K562 (cell line): ENCODE measurements around the gene CAPZB. TPM values are rescaled to one million over a fixed set of nuclear protein-coding genes. Genes with fewer than 3 reads are reported as not detected.

ENCODE experiments used
- ARNT ChIP-seq, 2 experiments: fragments of 450-650 bp; IDR thresholded peaks; 2 replicates each; pipeline ENCODE4 v1.6.1; 2016; ENCODE audit warnings: mild to moderate bottlenecking in 1 of 2
- BHLHE40 ChIP-seq: IDR thresholded peaks from 2 replicates; pipeline ENCODE4 v1.6.1; 2011; ENCODE audit warnings: low read length, improper control_type of control experiment
- BRF1 ChIP-seq: IDR thresholded peaks from 3 replicates; pipeline ENCODE4 v1.6.1; 2011; ENCODE audit warnings: borderline replicate concordance, mild to moderate bottlenecking; ENCODE audit not compliant: insufficient read length; ENCODE audit errors: extremely low read depth
- DPF2 ChIP-seq: fragments of 450-650 bp; IDR thresholded peaks from 2 replicates; pipeline ENCODE4 v1.6.1; 2016
- FOXJ3 ChIP-seq: sonication (generic); formaldehyde crosslinking; IDR thresholded peaks from 2 replicates; pipeline ENCODE4 v1.4.0; 2020; ENCODE audit warnings: mild to moderate bottlenecking, missing genetic modification reagents
- GABPB2 ChIP-seq: fragments of 250-450 bp; sonication (Bioruptor Pico); conservative IDR thresholded peaks from 2 replicates; pipeline ENCODE4 v1.5.1; 2021; ENCODE audit warnings: mild to moderate bottlenecking
- GATA2 ChIP-seq: sonication (generic); formaldehyde crosslinking; IDR thresholded peaks from 2 replicates; pipeline ENCODE4 v1.4.0; 2020; ENCODE audit warnings: mild to moderate bottlenecking, missing genetic modification reagents
- HDAC8 ChIP-seq: fragments of 450-650 bp; IDR thresholded peaks from 2 replicates; pipeline ENCODE4 v1.6.1; 2016; ENCODE audit warnings: mild to moderate bottlenecking, missing genetic modification characterization, moderate library complexity, missing compliant biosample characterization
- IFI16 ChIP-seq: fragments of 250-450 bp; sonication (Bioruptor Pico); IDR thresholded peaks from 2 replicates; pipeline ENCODE4 v2.1.2; 2022; ENCODE audit warnings: mild to moderate bottlenecking, inconsistent platforms
- JUND ChIP-seq, 2 experiments: IDR thresholded peaks; 2 replicates in 1 of 2; 3 replicates in 1 of 2; pipeline ENCODE4 v1.6.1; 2011; ENCODE audit warnings: borderline replicate concordance in 2 of 2, low read depth in 2 of 2, low read length in 2 of 2, improper control_type of control experiment in 1 of 2, missing biosample characterization in 1 of 2, missing genetic modification characterization in 1 of 2, missing genetic modification reagents in 1 of 2
- NEUROD1 ChIP-seq: fragments of 150-350 bp; IDR thresholded peaks from 2 replicates; pipeline ENCODE4 v1.6.1; 2014; ENCODE audit warnings: borderline replicate concordance, low read length, low read depth; ENCODE audit not compliant: partially characterized antibody
- NFE2L1 ChIP-seq: fragments of 450-650 bp; IDR thresholded peaks from 2 replicates; pipeline ENCODE4 v1.6.1; 2016; ENCODE audit warnings: missing genetic modification characterization, low read depth, mild to moderate bottlenecking, missing compliant biosample characterization, moderate library complexity, borderline replicate concordance
- NFIC ChIP-seq: fragments of 450-650 bp; IDR thresholded peaks from 2 replicates; pipeline ENCODE4 v1.6.1; 2017; ENCODE audit warnings: mild to moderate bottlenecking, inconsistent platforms
- POLR2B ChIP-seq: fragments of 450-650 bp; IDR thresholded peaks from 2 replicates; pipeline ENCODE4 v1.6.1; 2018; ENCODE audit warnings: low read depth; ENCODE audit not compliant: partially characterized antibody
- POLR2G ChIP-seq: fragments of 200-400 bp; formaldehyde crosslinking; IDR thresholded peaks from 2 replicates; pipeline ENCODE4 v1.6.1; 2017; ENCODE audit warnings: low read depth, mild to moderate bottlenecking, antibody characterized with exemption, low read length, moderate library complexity
- RCOR1 ChIP-seq, 2 experiments: IDR thresholded peaks; 2 replicates each; pipeline ENCODE4 v1.6.1; 2012; ENCODE audit warnings: low read depth in 2 of 2, low read length in 2 of 2, borderline replicate concordance in 1 of 2, improper control_type of control experiment in 1 of 2
- SMARCC2 ChIP-seq: fragments of 450-650 bp; IDR thresholded peaks from 2 replicates; pipeline ENCODE4 v1.6.1; 2017; ENCODE audit warnings: antibody characterized with exemption, moderate library complexity, mild to moderate bottlenecking, low read depth
- SNRNP70 ChIP-seq: fragments of 200-400 bp; formaldehyde crosslinking; optimal IDR thresholded peaks from 2 replicates; pipeline ENCODE3; 2017; ENCODE audit warnings: low read depth, low read length
- TBL1XR1 ChIP-seq, 2 experiments: IDR thresholded peaks; 2 replicates each; pipeline ENCODE4 v1.6.1; 2012; ENCODE audit warnings: improper control_type of control experiment in 2 of 2, low read length in 2 of 2, mild to moderate bottlenecking in 1 of 2
- TEAD1 ChIP-seq, 2 experiments: fragments of 450-650 bp in 1 of 2; sonication (generic) in 1 of 2; formaldehyde crosslinking; IDR thresholded peaks; 2 replicates each; pipeline versions ENCODE4 v1.4.0 to v1.8.0; 2020 to 2022; ENCODE audit warnings: mild to moderate bottlenecking in 2 of 2, missing genetic modification reagents in 1 of 2
- TRIM24 ChIP-seq, 2 experiments: fragments of 450-650 bp; IDR thresholded peaks; 2 replicates each; pipeline ENCODE4 v1.6.1; 2016
- USF2 ChIP-seq: sonication (generic); formaldehyde crosslinking; IDR thresholded peaks from 2 replicates; pipeline ENCODE4 v1.5.0; 2020; ENCODE audit warnings: missing genetic modification reagents
- ZBTB33 ChIP-seq: sonication (generic); formaldehyde crosslinking; IDR thresholded peaks from 2 replicates; pipeline ENCODE4 v1.8.1; 2023; ENCODE audit warnings: mild to moderate bottlenecking, missing genetic modification reagents
- ZNF184 ChIP-seq: sonication (generic); formaldehyde crosslinking; IDR thresholded peaks from 2 replicates; pipeline ENCODE4 v1.5.0; 2020; ENCODE audit warnings: missing genetic modification reagents
- ZNF589 ChIP-seq: fragments of 200-800 bp; sonication (Bioruptor generic); IDR thresholded peaks from 2 replicates; pipeline ENCODE4 v1.6.1; 2016; ENCODE audit warnings: low read depth, missing genetic modification characterization, missing compliant biosample characterization
- ZSCAN32 ChIP-seq: fragments of 450-650 bp; formaldehyde crosslinking; IDR thresholded peaks from 2 replicates; pipeline ENCODE4 v1.4.0; 2020; ENCODE audit warnings: mild to moderate bottlenecking, moderate library complexity
- polyA plus RNA-seq, 8 experiments: library from polyadenylated mRNA; depleted of rRNA in 4 of 8; stranded (reverse) in 5 of 8; unstranded in 3 of 8; fragments of >200 nt; fragmentation: Nextera tagmentation in 2 of 8; fragmentation: Illumina TruSeq in 1 of 8; extraction: Ambion mirVana in 2 of 8; extraction: Trizol in 1 of 8; gene quantifications; 2 replicates each; pipeline versions ENCODE4 v1.2.1 to v1.2.3, GENCODE V29; 2011 to 2014; ENCODE audit warnings: inconsistent platforms in 1 of 8, missing spikeins in 1 of 8
- total RNA-seq, 7 experiments: library from RNA; depleted of rRNA in 6 of 7; stranded (reverse); fragments of >200 nt in 6 of 7; fragmentation: Illumina TruSeq in 2 of 7; extraction: Trizol in 2 of 7; gene quantifications; 2 replicates each; pipeline versions ENCODE4 v1.2.1 to v1.2.3, GENCODE V29; 2011 to 2021; ENCODE audit warnings: low replicate concordance in 1 of 7

The CAPZB gene
- total and polyA plus RNA-seq, 9 of the 15 experiments (the other 6 are each of a cell fraction or from before 2014, with no cell fraction given) = 57.6 to 297 (median 125) TPM

GRCh38 chr1:19390901-19391595 lies 94.3 kb downstream of the CAPZB start (continued):
- TF ChIP-seq USF2 (no peak), JUND (IDR thresholded peaks at IDR 0.05; ENCODE audit: borderline replicate concordance, low read depth, low read length) (peak; percentile 40; the same call in 1 of the 2 replicates), JUND (tag; IDR thresholded peaks at IDR 0.05; ENCODE audit: borderline replicate concordance, low read depth, low read length) (peak; percentile 9; the same call in 1 of the 3 replicates), HDAC8 (no peak), ZSCAN32 (CRISPR knock-in tag) (no peak), FOXJ3 (no peak), BRF1 (no peak), ZNF589 (0 out of 2 replicates have a peak, but pooled peaks have one; percentile 26), NEUROD1 (peak; percentile 34), GABPB2 (CRISPR knock-in tag) (no peak), POLR2G (no peak), SMARCC2 (peak; percentile 65), TBL1XR1 (IDR thresholded peaks at IDR 0.05; ENCODE audit: low read length in 2 of 2) (peak; percentile 21 to 24; a peak in 1 of 4 replicates), NFIC (peak; percentile 82), RCOR1 (IDR thresholded peaks at IDR 0.05; ENCODE audit: borderline replicate concordance in 1 of 2, low read depth in 2 of 2, low read length in 2 of 2) (peak in 1 of 2 experiments; percentile 53; a peak in 1 of 4 replicates), BHLHE40 (peak; percentile 23; the same call in 1 of the 2 replicates), ZNF184 (CRISPR knock-in tag) (no peak), ARNT (IDR thresholded peaks at IDR 0.05) (peak in 1 of 2 experiments; percentile 44; a peak in 2 of 4 replicates), IFI16 (no peak), TRIM24 (IDR thresholded peaks at IDR 0.05) (peak in 1 of 2 experiments; percentile 36; a peak in 1 of 4 replicates), POLR2B (no peak), SNRNP70 (no peak), GATA2 (CRISPR knock-in tag) (peak; percentile 68), ZBTB33 (CRISPR knock-in tag) (no peak), DPF2 (peak; percentile 82), NFE2L1 (no peak), TEAD1 (CRISPR knock-in tag; IDR thresholded peaks at IDR 0.05) (0 out of 4 replicates have a peak, but pooled peaks of 1 of the 2 experiments have one; percentile 50)
